ENCODE results near the gene ABAT.

ABAT gene

GRCh38 chr16:8674413-8675022 lies at the start of gene ABAT:
Gene ABAT, plus strand, starts transcription at chr16:8674617. Its CDS starts 61,123 bp downstream, at chr16:8735740.
- in situ Hi-C loops (cut with MboI; ENCODE audit: low sequenced_read_pairs), result no loop called here

- in situ Hi-C loops (cut with MboI; ENCODE audit: low sequenced_read_pairs), result no loop called here
Observed at GRCh38 chr16:8625491-8626087, 48.8 kb upstream of the ABAT start.

DNA sequence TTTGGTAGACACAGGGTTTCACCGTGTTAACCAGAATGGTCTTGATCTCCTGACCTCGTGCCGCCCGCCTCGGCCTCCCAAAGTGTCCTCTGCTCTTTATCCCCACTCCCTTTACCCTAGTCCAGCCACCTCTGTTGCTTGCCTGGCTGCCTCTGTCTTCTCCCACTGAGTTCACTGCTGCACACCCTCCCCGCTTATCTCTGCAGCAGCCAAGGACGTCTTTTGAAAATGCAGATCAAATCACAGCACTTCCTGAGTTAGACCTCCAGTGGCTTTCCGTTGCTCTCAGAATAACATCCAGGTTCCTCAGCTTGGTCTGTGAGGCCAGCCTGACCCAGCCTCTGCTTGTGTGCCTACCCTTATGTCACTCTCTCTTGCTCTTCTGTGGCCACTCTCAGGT lies 47.5 kb upstream of the ABAT start:
- in situ Hi-C loops (cut with MboI; ENCODE audit: low sequenced_read_pairs), result no loop called here

- in situ Hi-C loops (cut with MboI; ENCODE audit: low sequenced_read_pairs), result no loop called here
Observed at GRCh38 chr16:8627456-8627855, 47.0 kb upstream of the ABAT start.

DNA sequence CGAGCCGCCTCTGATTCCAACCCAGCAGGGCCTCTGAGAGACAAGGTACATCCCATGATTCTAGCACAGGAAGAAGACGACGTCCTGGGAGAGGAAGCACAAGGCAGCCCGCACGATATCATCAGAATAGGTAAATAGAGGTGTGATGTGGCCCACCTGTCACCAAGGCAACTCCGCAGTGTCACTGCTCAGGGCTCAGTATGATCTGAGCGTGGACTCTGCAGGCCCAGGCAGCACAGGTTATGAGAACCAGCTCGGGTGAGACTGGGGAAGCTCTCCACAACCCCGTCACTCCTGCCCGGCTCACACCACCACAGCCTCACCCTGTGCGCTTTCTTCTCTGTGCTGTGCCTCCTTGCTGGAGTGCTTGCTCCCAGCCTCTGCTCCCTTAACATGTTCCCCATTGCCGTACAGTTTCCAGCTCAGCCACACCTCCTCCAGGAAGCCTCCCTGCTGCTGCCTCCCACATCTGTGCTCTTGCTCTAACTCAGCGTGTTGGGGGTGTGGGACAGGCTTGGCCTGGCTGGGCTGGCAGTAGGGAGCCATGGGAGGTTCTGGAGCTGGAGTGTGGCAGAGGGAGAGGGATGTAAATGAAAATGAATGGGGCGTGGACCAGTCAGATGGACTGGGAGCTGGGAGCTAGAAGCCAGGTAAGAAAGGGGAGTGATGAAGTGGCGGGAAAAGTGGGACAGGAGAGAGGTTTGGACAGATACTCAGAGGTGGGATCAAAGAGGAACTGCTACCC lies 45.3 kb upstream of the ABAT start:
- in situ Hi-C loops (cut with MboI; ENCODE audit: low sequenced_read_pairs), result no loop called here

DNA sequence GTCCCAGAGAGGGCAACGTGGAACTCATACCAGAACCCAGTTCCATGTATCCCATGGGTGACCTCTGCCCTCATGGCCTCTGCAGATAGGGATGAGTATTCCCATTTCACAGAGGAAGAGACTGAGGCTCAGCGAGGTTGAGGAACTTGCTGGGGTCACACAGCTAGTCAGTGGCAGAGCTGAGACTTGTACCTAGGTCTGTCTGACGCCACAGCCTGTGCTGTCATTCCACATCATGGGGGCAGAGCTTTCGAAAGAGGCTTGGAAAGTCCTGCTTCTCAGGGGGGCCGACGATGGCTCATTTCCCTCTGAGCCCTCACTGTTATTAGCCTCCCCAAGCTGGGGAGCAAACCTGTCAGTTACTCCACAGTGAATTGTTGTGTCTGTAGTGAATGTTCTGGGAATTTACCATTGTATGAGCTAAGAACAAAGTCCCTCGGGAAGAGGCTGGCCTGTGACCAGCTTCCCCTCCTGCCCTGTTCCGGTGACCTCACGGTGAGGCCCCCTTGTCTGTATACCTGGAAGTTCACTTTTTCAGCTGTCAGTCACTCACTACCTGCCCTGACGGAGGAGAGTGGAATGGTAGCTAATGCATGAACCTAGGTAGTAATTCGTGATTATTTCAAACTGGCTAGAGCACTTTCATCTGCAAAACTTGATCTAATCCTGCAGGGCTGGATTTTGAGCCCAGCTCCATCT lies 44.0 kb upstream of the ABAT start:
- in situ Hi-C loops (cut with MboI; ENCODE audit: low sequenced_read_pairs), result no loop called here

DNA sequence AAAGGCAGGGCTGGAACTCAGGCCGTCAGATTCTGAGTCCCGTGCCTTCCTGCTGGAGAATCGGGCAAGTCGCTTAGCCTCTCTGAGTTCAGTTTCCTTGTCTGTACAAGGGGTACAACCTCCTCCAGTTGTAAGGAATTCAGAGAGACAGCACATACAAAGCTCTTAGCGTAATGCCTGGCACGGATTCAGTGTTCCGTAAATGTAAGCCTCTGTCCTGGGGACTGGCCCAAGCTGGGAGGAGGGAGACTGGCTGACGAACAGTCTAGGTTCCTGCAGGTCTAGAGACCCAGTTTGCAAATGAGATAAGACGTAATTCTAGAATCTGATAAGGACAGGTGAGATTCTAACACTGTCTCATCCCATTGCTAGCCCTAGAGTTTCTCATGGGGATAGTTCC lies 43.0 kb upstream of the ABAT start:
- in situ Hi-C loops (cut with MboI; ENCODE audit: low sequenced_read_pairs), result no loop called here

GRCh38 chr16:8631818-8632465 lies 42.5 kb upstream of the ABAT start:
- in situ Hi-C loops (cut with MboI; ENCODE audit: low sequenced_read_pairs), result no loop called here

GRCh38 chr16:8632675-8633182 lies 41.7 kb upstream of the ABAT start:
- in situ Hi-C loops (cut with MboI; ENCODE audit: low sequenced_read_pairs), result no loop called here

DNA sequence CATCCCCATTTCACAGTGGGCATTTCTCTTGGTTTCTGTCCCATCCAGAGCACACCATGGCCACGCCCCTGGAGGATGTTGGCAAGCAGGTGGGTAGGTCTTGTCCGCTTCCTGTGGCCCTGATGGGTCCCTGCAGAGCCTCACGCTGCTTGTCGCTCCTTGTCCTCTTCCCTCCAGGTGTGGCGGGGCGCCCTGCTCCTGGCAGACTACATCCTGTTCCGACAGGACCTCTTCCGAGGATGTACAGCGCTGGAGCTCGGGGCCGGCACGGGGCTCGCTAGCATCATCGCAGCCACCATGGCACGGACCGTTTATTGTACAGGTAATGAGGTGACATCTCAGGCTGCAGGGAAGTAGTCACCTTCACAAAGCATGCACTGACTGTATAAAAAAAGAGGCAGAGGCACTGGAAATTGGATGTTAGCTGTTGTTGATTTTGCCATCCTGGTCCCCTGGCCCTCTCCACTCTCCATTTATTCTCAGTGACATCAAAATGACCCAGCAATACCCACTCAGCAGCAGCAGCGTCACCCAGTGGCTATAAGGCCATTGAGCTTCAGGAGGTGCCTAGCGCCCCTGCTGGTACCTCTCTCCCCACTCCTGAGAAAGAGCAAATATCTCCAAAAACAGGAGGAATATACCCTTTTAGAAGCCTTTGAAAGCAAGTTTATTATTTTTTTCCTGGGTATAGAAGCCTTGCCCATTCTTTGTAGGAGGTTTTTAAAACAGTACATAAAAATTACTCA lies 39.3 kb upstream of the ABAT start:
- in situ Hi-C loops (cut with MboI; ENCODE audit: low sequenced_read_pairs), result no loop called here

DNA sequence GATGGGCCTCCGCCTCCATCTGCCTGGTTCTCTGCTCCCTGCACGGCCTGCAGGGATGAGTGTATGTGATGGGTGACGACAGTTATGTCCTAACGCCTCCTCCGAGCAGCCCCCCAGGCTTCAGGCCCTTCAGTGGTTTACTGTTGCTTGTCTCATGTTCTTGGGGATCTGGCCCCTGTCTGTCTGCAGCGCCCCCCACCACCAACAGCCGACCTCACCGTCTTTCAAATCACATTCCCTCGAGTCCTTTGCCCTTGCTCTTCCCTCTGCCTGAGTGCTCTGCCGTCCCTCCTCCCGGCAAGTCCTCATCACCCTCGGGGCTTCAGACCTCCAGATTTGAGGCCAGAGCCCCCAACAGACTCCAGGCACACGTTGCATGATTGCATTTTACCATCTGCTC lies 34.7 kb upstream of the ABAT start:
- in situ Hi-C loops (cut with MboI; ENCODE audit: low sequenced_read_pairs), result loop anchor here (10.0 kb wide), 1 partner anchor 65 kb away; no protein-coding TSS in a partner anchor

- in situ Hi-C loops (cut with MboI; ENCODE audit: low sequenced_read_pairs), result loop anchor here (10.0 kb wide), 1 partner anchor 67 kb away; no protein-coding TSS in a partner anchor
Observed at GRCh38 chr16:8641671-8642070, 32.7 kb upstream of the ABAT start.

GRCh38 chr16:8642146-8642545 lies 32.3 kb upstream of the ABAT start:
- in situ Hi-C loops (cut with MboI; ENCODE audit: low sequenced_read_pairs), result loop anchor here (10.0 kb wide), 1 partner anchor 67 kb away; no protein-coding TSS in a partner anchor

- in situ Hi-C loops (cut with MboI; ENCODE audit: low sequenced_read_pairs), result loop anchor here (10.0 kb wide), 1 partner anchor 70 kb away; no protein-coding TSS in a partner anchor
Observed at GRCh38 chr16:8644211-8645140, 29.9 kb upstream of the ABAT start.

- in situ Hi-C loops (cut with MboI; ENCODE audit: low sequenced_read_pairs), result loop anchor here (10.0 kb wide), 1 partner anchor 70 kb away; no protein-coding TSS in a partner anchor
Observed at GRCh38 chr16:8645141-8645521, 29.3 kb upstream of the ABAT start.

DNA sequence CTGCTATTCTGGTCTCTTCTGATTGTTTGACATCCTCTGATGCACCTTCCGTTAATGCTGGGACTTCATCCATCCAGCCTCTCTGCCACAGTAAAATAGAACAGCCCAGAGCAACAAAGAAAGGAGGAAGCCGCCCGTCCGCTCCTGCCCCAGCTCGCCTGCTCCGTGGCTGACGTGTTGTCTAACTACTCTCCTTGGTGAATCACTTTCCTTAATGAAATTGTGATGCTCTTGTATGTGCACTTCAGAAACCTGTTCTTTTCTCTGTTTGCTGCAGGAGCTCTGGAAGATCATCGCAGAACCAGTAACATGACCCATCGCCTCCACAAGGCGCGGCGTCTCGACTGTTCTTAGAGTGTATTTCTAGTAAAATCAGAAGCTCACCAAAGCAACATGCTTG lies 28.6 kb upstream of the ABAT start:
- in situ Hi-C loops (cut with MboI; ENCODE audit: low sequenced_read_pairs), result loop anchor here (10.0 kb wide), 1 partner anchor 71 kb away; no protein-coding TSS in a partner anchor

DNA sequence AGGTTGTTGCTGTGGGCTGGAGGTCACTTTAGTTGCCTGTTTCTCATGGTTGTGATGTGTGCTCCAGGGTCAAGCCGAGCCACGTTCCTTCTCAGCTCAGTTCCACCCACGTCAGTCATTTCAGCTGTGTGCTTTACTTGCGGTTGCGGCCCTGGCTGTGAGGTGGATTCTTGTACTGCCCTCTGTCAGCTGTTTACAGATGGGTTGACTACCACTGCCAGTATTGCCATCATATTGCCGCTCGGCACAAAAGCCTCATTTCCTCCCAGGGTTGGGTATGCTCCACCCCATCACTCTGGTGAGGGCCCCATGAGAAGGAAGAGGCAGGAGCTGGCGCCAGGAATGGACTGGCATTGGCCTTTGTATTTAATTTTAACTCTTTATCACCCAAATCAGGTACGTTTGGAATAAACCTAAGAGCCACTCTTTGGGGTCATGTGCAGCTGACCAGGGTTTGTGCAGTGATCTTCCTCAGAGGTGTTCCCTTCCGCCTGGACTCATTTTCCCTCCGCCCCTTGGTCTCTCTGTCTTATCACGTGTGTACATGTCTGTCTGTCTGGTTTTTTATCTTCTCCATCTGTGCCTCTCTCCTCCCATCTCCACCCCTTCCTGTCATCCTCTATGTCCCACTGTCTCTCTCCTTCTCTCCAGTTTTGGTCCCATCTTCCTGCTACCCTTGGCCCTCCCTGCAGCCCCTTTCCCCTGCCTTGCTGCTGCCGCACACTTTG lies 27.9 kb upstream of the ABAT start:
- in situ Hi-C loops (cut with MboI; ENCODE audit: low sequenced_read_pairs), result loop anchor here (10.0 kb wide), 1 partner anchor 72 kb away; no protein-coding TSS in a partner anchor
